Stomach (tissue), 9 donors: ENCODE measurements around the gene FBXO11. TPM values are rescaled to one million over a fixed set of nuclear protein-coding genes. Genes with fewer than 3 reads are reported as not detected.

Experiments used
- DNase-seq, 2 donors: peaks; one replicate each; pipeline versions ENCODE4 v3.0.0 to v3.0.0-alpha.2; 2013 to 2019
- H3K27ac ChIP-seq, 5 donors: fragments of 200-600 bp in 4 of 5; sonication (generic) in 4 of 5; one replicate each; pipeline ENCODE4 v1.5.1; 2013 to 2019; ENCODE audit warnings: mild to moderate bottlenecking in 1 of 5, moderate library complexity in 1 of 5
- H3K27me3 ChIP-seq, 3 donors: fragments of 200-600 bp; sonication (generic); one replicate each; pipeline ENCODE4 v1.5.1; 2017 to 2019; ENCODE audit warnings: mixed run types in 1 of 3
- H3K36me3 ChIP-seq, 4 donors: fragments of 200-600 bp; sonication (generic); 1 replicate in 3 of 4; 2 replicates in 1 of 4; pipeline ENCODE4 v1.5.1; 2016 to 2019
- H3K4me1 ChIP-seq, 4 donors: fragments of 200-600 bp; sonication (generic); one replicate each; pipeline ENCODE4 v1.5.1; 2016 to 2019
- H3K4me3 ChIP-seq, 4 donors: fragments of 200-600 bp; sonication (generic) in 3 of 4; one replicate each; pipeline ENCODE4 v1.5.1; 2016 to 2019; ENCODE audit warnings: mild to moderate bottlenecking in 1 of 4
- H3K9me3 ChIP-seq, 4 donors: fragments of 200-600 bp; sonication (generic); one replicate each; pipeline ENCODE4 v1.5.1; 2016 to 2019
- EP300 ChIP-seq: sonication (generic); formaldehyde crosslinking; IDR thresholded peaks from one replicate; pipeline ENCODE4 v1.6.1; 2017; ENCODE audit warnings: antibody characterized with exemption
- POLR2A ChIP-seq, 4 donors: fragments of 450-650 bp; IDR thresholded peaks; one replicate each; pipeline ENCODE4 v1.6.1; 2016; ENCODE audit warnings: antibody characterized with exemption in 4 of 4, control low read depth in 2 of 4, mild to moderate bottlenecking in 1 of 4, moderate library complexity in 1 of 4
- POLR2AphosphoS5 ChIP-seq, 3 donors: sonication (generic); formaldehyde crosslinking; IDR thresholded peaks; one replicate each; pipeline ENCODE4 v1.6.1; 2016; ENCODE audit warnings: antibody characterized with exemption in 3 of 3
- WGBS, 5 donors: extraction: QIAGEN DNeasy Blood & Tissue Kit in 3 of 5; methylation state at CpG; one replicate each; pipeline versions ENCODE4 v1.1.5 to v1.1.7; 2013 to 2018; 5-methylcytosine and 5-hydroxymethylcytosine counted together
- intact Hi-C: fragments of 100-400 bp; cut with DNase I; formaldehyde crosslinking; loops from one replicate; pipeline ENCODE4 v1.15.1; 2023; ENCODE audit warnings: low total_unique reads
- polyA plus RNA-seq, 3 donors: library from polyadenylated mRNA; stranded (reverse); fragments of 200-250 nt; gene quantifications; one replicate each; pipeline ENCODE4 v1.2.3, GENCODE V29; 2013
- total RNA-seq, 5 donors: library from RNA; depleted of rRNA; stranded (reverse); fragments of >200 nt; gene quantifications; one replicate each; pipeline versions ENCODE4 v1.1.0 to v1.2.3, GENCODE V29; 2014 to 2016
- TF ChIP-seq, protein P1 (sequence below), 7 experiments: fragments of 450-650 bp in 4 of 7; fragments of 200-600 bp in 3 of 7; sonication (generic) in 3 of 7; IDR thresholded peaks; one replicate each; pipeline ENCODE4 v1.5.1; 2016 to 2019; ENCODE audit warnings: antibody characterized with exemption in 7 of 7, control low read depth in 2 of 7, mild to moderate bottlenecking in 1 of 7
- donor health status: healthy with polysubstance abuse.
- donor health status: Bipolar disorder and iron deficiency.
- donor health status: healthy.

The FBXO11 gene
- total and polyA plus RNA-seq, 8 donors: 7.6 to 120 (median 30.8) TPM

DNA sequence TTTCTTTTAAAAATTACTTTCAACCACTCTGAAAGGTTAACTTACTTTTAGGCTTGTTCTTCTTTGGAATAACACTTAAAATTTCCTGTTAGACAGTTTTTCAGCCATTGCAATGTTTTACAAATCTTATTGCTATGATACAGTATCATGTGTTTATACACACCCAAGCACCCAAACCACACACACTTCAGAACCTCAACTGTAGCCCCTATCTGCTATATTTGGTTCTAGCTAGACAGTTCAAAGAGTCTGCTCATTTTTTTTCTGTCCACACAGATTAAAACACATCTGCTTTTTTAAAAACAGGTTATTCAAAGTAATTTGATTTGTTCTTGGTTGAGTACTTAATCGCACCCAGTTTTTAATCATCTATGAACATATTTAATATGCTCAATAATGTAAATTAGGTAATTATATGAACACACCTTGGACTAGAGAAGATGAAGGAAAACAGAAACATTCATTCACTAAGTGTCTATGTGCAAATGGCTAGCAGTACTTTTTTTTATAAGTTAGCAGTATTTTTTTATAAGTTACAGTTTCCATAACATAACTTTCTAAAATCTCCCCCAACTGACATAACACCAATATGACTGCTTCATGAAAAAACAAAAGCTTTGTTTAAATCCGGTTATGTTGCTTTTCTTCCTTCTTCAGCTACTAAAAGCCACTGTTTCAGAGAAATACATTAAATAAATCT, 17.6 kb downstream of the FBXO11 start:
- WGBS, 5 donors: 53 to 67% (median 62%) methylated on average over 2 of the region's 2 CpGs

DNA sequence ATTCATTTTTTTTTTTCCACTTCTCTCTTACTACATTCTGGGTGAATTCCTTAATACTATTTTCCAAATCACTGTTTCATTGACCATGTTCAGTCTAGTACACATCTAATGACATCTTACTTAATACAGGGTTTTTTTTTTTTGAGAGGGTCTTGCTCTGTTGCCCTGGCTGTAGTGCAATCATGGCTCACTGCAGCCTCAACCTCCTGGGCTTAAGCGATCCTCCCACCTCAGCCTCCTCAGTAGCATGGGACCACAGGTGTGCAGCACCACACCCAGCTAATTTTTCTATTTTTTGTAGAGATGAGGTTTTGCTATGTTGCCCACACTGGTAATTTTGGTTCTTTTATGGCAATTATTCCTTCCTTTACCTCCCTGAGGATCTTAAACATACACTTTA, 29.4 kb downstream of the FBXO11 start:
- 93 to 100% (median 100%) methylated on average over 1 of the region's 1 CpG for WGBS, 5 donors
- peaks cover 0 to 11% (median 6%) of the 10 kb centered on the region in 4 donors for H3K36me3 ChIP-seq
- H3K9me3 ChIP-seq: no peaks in the 10 kb centered on the region
- intact Hi-C loops: no loop called here
- DNase-seq: no peak
- H3K4me1 ChIP-seq: peaks cover 0 to 15% (median 7%) of the 10 kb centered on the region in 4 donors
- no peak for TF ChIP-seq EP300
- no peak for TF ChIP-seq POLR2AphosphoS5 (IDR thresholded peaks at IDR 0.05)
- TF ChIP-seq, protein P1, sequence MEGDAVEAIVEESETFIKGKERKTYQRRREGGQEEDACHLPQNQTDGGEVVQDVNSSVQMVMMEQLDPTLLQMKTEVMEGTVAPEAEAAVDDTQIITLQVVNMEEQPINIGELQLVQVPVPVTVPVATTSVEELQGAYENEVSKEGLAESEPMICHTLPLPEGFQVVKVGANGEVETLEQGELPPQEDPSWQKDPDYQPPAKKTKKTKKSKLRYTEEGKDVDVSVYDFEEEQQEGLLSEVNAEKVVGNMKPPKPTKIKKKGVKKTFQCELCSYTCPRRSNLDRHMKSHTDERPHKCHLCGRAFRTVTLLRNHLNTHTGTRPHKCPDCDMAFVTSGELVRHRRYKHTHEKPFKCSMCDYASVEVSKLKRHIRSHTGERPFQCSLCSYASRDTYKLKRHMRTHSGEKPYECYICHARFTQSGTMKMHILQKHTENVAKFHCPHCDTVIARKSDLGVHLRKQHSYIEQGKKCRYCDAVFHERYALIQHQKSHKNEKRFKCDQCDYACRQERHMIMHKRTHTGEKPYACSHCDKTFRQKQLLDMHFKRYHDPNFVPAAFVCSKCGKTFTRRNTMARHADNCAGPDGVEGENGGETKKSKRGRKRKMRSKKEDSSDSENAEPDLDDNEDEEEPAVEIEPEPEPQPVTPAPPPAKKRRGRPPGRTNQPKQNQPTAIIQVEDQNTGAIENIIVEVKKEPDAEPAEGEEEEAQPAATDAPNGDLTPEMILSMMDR (IDR thresholded peaks at IDR 0.05): no peak
- H3K4me3 ChIP-seq: no peak overlapping the region
- H3K27me3 ChIP-seq: no peaks in the 10 kb centered on the region
- H3K27ac ChIP-seq: no peak overlapping the region

More for the DNA sequence above, 17.6 kb downstream of the FBXO11 start:
- intact Hi-C loops: no loop called here
- H3K4me3 ChIP-seq: no peak overlapping the region
- TF ChIP-seq POLR2A (IDR thresholded peaks at IDR 0.05) (no peak), EP300 (no peak), POLR2AphosphoS5 (IDR thresholded peaks at IDR 0.05) (no peak)
- TF ChIP-seq, protein P1 (IDR thresholded peaks at IDR 0.05): no peak
- H3K9me3 ChIP-seq: no peaks in the 10 kb centered on the region
- H3K4me1 ChIP-seq: peaks cover 2 to 57% (median 33%) of the 10 kb centered on the region in 4 donors
- peak in 1 of 2 donors; percentile 50 for DNase-seq
- peaks cover 0 to 9% (median 4%) of the 10 kb centered on the region in 4 donors for H3K36me3 ChIP-seq
- no peaks in the 10 kb centered on the region for H3K27me3 ChIP-seq
- H3K27ac ChIP-seq: no peak overlapping the region

DNA sequence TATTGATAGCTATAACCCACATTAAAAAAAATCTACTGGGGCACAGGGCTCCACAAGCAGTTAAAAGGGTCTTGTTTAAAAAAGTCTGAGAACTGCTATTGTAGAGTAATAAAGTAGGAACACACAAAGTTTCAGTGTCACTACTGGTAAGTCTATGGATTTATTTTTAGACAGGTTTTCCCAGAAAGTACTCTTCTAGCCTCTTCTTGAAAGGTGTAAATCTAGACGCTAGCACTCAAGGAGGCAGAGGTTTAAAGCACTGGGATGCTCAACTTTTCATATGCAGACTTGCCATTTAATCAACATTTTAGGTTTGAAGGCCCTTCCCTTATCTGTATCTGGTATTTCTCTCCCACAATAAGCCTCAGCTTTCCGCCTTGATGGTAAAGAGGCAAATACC, 33.4 kb downstream of the FBXO11 start:
- WGBS, 5 donors: 88 to 98% (median 96%) methylated on average over 2 of the region's 2 CpGs
- Histone ChIP-seq H3K36me3 (peaks cover 0 to 11% (median 6%) of the 10 kb centered on the region in 4 donors), H3K4me1 (peaks cover 0 to 53% (median 27%) of the 10 kb centered on the region in 4 donors), H3K4me3 (no peak overlapping the region), H3K9me3 (no peaks in the 10 kb centered on the region), H3K27me3 (no peaks in the 10 kb centered on the region), H3K27ac (no peak overlapping the region)
- intact Hi-C loops: no loop called here
- no peak for TF ChIP-seq POLR2A (IDR thresholded peaks at IDR 0.05)
- no peak for TF ChIP-seq EP300
- no peak for TF ChIP-seq POLR2AphosphoS5 (IDR thresholded peaks at IDR 0.05)
- TF ChIP-seq, protein P1 (IDR thresholded peaks at IDR 0.05): no peak
- no peak for DNase-seq

DNA sequence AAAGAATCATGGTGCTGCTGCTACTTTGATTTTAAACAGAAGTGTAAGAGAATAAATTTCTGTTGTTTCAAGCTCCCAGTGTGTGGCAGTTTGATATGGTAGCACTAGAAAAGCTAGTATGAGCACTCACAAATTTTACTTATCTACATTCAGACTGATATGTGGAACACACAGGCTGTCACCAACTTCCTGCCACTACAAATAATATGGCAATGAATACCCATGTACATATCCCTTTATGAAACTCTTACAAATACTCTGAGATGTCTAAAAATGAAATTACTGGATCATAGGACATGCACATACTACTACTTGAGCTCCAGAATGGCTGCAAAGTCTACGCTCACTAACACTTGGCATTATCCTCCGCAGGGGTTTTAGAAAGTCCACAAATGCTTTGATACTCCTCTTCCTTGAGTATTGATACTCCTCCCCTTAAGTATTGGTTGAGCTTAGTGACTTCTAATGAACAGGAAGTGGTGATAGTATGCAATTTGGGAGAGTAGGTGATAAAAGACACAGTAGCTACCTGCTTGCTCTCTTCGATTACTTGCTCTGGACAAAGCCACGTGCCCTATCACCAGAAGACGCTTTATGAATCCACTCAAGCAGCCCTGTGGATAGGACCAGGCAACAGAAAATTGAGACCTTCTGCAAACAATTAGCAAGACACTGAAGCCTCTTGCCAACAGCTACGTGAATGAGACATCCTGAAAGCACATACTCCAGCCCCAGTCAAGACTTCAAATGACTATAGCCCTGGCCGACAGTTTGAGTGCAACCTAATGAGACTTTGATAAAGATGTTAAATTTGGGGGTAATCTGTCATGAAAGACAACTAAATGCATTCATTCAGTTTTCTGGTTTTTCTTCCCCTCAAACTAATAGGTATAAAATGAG, 35.4 kb downstream of the FBXO11 start:
- Histone ChIP-seq H3K4me3 (no peak overlapping the region), H3K27me3 (no peaks in the 10 kb centered on the region), H3K36me3 (peaks cover 0 to 11% (median 6%) of the 10 kb centered on the region in 4 donors), H3K9me3 (no peaks in the 10 kb centered on the region), H3K27ac (no peak overlapping the region), H3K4me1 (peaks cover 7 to 73% (median 45%) of the 10 kb centered on the region in 4 donors)
- 86 to 89% (median 87%) methylated on average over 7 of the region's 7 CpGs for WGBS, 5 donors
- DNase-seq: no peak
- TF ChIP-seq POLR2A (IDR thresholded peaks at IDR 0.05) (no peak), EP300 (no peak), POLR2AphosphoS5 (IDR thresholded peaks at IDR 0.05) (no peak)
- TF ChIP-seq, protein P1 (IDR thresholded peaks at IDR 0.05): no peak
- intact Hi-C loops: no loop called here
